GM15510 (cell line): ENCODE data around the gene BTNL9.

Experiments used
- POLR2A ChIP-seq: IDR thresholded peaks from 3 replicates; pipeline ENCODE4 v1.6.1; 2011; ENCODE audit warnings: borderline replicate concordance; ENCODE audit not compliant: insufficient read length; ENCODE audit errors: extremely low read depth

Gene BTNL9

GRCh38 chr5:181039931-181040630, at the start of gene BTNL9:
Gene BTNL9, plus strand, starts transcription at chr5:181040266. Its CDS starts 5,224 bp downstream, at chr5:181045490.
- TF ChIP-seq POLR2A, result no peak

- no peak for TF ChIP-seq POLR2A
Observed at GRCh38 chr5:180990882-180991242, 49.2 kb upstream of the BTNL9 start.

- TF ChIP-seq POLR2A, result no peak
Observed at GRCh38 chr5:181001947-181002346, 38.1 kb upstream of the BTNL9 start.

GRCh38 chr5:181005791-181006190, 34.3 kb upstream of the BTNL9 start:
- no peak for TF ChIP-seq POLR2A

GRCh38 chr5:181008136-181008535, 31.9 kb upstream of the BTNL9 start:
- no peak for TF ChIP-seq POLR2A

- no peak for TF ChIP-seq POLR2A
Observed at GRCh38 chr5:181020688-181021087, 19.4 kb upstream of the BTNL9 start.

- no peak for TF ChIP-seq POLR2A
Observed at GRCh38 chr5:181024245-181025064, 15.6 kb upstream of the BTNL9 start.

GRCh38 chr5:181027452-181028031, 12.5 kb upstream of the BTNL9 start:
- TF ChIP-seq POLR2A, result no peak

GRCh38 chr5:181028032-181028819, 11.8 kb upstream of the BTNL9 start:
- no peak for TF ChIP-seq POLR2A

GRCh38 chr5:181031716-181032115, 8.3 kb upstream of the BTNL9 start:
- no peak for TF ChIP-seq POLR2A

- TF ChIP-seq POLR2A, result no peak
Observed at GRCh38 chr5:181035991-181036815, 3.9 kb upstream of the BTNL9 start.

GRCh38 chr5:181036816-181037364, 3.2 kb upstream of the BTNL9 start:
- TF ChIP-seq POLR2A, result no peak

GRCh38 chr5:181037365-181037861, 2.7 kb upstream of the BTNL9 start:
- no peak for TF ChIP-seq POLR2A

- no peak for TF ChIP-seq POLR2A
Observed at GRCh38 chr5:181039471-181039870, 595 bp upstream of the BTNL9 start.

- TF ChIP-seq POLR2A, result no peak
Observed at GRCh38 chr5:181040631-181040945, 522 bp downstream of the BTNL9 start.

GRCh38 chr5:181041043-181041442, 977 bp downstream of the BTNL9 start:
- no peak for TF ChIP-seq POLR2A
